ENCODE measurements around the gene CAMK4.

The CAMK4 gene

DNA sequence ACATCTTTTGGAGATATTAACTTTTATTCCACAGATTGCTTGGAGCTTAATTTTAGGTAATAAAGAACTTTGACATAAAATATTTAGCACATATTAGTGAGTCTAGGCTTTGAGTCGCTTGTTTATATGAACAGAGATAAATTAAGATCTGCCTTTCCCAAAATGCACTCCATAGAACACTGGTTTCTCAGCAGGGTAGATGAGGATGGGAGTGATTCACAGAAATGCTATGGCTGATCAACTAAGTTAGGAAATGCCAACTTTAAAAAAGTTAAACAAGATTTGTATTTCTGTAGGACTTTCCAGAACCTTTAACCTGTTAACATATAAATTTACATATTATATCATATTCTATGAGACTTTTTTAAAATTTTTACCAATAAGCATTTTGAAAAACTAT lies 222.9 kb downstream of the CAMK4 start:
- DNase-seq, result no peak

- DNase-seq, result peak; percentile 25
These were observed 223.6 kb downstream of the CAMK4 start for GRCh38 chr5:111447822-111448221.

DNA sequence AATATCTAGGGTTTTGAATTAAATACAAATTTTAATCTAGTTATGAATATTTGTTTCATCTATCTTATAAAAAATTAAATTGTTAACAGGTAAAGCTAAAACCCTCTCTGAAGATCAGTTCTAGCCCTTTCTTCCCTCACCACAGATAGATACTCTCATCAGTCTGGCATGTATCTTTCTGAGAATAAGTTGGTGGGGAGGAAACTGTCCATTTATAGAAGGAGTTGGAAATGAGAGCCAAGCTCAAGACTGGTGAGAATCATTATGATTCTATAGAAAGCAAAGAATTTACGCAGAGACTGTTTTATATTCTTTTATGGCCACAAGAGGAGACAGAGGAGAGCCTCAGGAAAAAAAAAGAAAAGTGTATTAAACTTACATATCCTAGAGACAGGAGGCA lies 229.1 kb downstream of the CAMK4 start:
- DNase-seq, result no peak

GRCh38 chr5:111453747-111454146 lies 229.6 kb downstream of the CAMK4 start:
- no peak for DNase-seq

GRCh38 chr5:111454198-111454622 lies 230.0 kb downstream of the CAMK4 start:
- DNase-seq, result peak; percentile 73

DNA sequence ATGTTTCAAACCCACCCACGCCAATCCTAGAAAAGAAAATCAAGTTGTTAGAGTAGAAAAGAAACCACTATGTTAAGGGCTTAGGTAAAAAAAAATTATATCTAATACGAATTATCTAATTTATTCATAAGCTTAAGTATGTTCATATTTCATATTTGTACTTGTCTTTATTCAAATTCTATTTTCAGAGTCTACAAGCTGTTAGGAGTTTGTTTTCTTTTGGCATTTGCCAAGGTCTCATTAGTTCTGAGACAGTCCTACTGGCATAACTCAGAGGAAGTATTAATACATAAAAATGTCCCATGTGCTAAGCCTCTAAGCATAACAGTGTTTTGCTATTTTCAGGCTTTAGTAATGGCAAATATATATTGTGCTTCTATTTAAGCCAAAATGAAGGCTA lies 230.6 kb downstream of the CAMK4 start:
- no peak for DNase-seq

DNA sequence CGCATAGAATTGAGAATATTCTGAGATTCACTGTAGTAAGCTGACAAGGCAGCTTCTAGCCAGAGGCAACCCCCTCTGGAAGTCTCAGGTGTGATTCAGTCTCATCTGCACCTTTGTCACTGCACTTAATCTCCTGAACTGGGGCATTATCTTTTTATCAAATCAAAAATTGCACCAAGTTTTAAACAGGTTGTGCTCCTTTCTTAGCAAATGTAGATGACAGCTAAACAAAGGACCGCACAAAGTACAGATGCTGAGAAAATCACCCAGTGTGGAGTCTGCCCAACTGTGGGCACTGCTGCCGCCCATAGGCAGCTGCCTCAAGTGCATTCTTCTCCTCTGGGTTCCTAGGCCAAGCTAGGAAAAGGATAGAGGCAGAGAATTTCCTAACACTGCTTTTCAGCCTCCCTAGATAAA lies 237.1 kb downstream of the CAMK4 start:
- no peak for DNase-seq

DNA sequence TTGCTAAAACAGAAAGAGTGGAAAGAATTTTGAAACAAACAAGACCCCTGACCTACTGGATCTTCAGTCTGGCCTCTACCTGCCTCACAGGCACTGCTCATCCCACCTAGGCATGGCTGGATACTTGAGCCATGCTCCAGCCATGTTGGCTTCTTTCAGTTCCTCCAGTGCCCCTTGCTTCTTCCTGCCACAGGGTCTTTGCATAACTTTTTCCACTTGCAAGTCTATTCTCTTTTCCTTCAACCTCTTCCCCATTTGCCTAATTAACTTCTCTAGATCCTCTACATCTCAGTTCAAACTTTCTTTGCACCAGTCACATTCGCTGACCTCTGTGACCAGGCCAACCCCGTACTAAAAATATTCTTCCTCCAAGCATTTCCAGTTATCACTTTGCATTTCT lies 237.8 kb downstream of the CAMK4 start:
- DNase-seq, result no peak

DNA sequence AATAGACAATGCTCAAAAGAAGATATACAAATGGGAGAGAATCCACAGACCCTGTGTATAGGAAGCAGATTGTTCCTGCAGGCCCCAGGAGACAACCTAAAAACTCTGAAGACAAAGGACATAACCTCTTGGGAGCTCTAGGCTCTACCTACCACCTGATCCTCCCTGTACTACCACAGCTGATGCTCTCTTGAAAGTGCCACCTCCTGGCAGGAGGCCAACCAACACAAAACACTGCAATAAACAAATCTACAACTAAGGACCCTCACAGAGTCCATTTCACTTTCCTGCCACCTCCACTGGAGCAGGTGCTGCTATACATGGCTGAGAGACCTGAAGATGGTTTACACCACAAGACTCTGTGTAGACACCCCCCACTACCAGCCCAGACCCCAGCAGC lies 239.1 kb downstream of the CAMK4 start:
- DNase-seq, result no peak

- DNase-seq, result no peak
These were observed 245.2 kb downstream of the CAMK4 start for GRCh38 chr5:111469293-111469896.

- DNase-seq, result no peak
These were observed 245.7 kb downstream of the CAMK4 start for GRCh38 chr5:111469903-111470302.

DNA sequence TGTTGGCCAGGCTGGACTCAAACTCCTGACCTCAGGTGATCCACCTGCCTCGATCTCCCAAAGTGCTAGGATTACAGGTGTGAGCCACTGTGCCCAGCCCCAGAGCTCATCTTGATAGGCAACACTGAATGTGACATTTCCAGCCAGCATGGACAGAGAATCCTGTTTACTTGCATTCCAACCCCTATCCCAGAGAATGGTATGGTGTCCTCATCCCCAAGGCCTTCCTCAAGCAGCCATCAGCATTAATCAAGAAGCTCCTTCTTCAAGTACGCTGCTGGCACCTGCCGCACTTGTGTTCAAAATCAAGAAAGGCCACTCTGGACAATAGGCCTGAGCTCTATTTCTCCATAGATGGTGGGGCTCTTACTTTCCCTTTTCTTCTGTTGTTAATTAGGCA lies 247.9 kb downstream of the CAMK4 start:
- no peak for DNase-seq

GRCh38 chr5:111472579-111472978 lies 248.4 kb downstream of the CAMK4 start:
- no peak for DNase-seq

DNA sequence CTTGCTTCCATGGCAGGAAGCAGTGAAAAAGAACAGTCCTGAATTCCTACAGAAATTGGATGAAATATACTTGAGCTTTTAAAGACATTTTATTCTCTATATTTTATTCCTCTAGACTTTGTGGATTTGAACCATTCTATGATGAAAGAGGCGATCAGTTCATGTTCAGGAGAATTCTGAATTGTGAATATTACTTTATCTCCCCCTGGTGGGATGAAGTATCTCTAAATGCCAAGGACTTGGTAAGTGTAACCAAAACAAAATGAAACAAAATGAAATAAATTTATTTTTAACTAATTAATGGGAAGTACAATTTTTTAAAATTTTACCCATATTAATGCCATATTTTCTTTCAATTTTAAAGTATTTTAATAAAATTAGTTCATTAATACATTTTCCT lies 254.1 kb downstream of the CAMK4 start:
- no peak for DNase-seq

- no peak for DNase-seq
These were observed 254.7 kb downstream of the CAMK4 start for GRCh38 chr5:111478898-111479297.

- DNase-seq, result no peak
These were observed 256.2 kb downstream of the CAMK4 start for GRCh38 chr5:111480346-111480745.

DNA sequence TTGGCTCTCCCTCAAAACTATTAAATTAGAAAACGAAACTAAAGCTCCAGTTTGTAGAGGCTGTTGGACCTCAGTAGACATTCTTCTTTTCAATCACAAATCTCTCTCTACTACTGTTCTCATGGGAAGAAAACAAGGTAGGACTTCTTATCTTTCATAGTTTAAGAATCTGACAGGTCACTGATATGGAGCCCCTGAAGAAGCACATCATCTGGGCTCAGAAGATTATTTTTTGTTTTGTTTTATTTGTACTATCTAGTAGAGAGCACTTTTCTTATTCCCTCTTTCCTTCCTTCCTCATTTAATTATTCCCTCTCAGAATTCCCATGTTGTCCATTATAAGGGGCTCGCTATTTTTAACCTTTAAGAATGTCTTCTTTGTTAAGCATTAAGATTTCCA lies 261.9 kb downstream of the CAMK4 start:
- DNase-seq, result no peak

DNA sequence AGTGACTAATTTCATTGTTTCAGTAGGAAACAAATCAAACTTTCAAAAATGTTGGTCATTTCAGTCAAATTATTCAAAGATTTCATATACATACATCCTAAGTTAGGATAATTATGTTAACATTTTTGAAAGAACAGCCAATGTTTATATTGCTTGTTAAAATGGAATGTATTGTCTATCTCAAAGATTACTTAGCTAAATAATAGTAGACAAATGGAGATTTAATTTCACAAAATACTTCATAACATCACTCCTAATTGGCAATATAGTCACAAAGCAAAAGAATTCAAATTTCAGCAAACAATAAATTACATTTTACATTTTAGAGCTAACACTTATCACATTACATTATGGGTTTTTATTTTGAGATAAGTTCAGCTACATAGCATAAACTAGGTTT lies 262.7 kb downstream of the CAMK4 start:
- DNase-seq, result no peak

DNA sequence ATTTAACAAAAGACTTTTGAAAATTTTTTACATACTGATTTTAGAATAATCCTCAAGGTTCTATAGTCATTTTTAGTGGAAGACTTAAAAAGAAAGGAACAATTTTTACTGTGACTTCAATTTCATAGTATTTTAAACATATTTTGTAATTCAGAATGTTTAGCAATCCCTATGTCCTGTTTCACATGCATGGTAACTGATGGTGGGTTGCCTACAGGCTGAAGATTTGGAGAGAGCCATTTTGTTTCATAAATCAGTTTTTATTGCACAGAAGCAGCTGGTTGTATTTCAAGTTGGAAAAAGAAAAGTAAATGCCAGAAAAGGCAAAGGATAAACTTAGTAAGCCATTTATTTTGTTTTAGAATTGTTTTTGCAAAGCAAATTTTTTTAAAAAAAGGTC lies 264.2 kb downstream of the CAMK4 start:
- no peak for DNase-seq

GRCh38 chr5:111493031-111493430 lies 268.8 kb downstream of the CAMK4 start:
- DNase-seq, result no peak

- no peak for DNase-seq
These were observed 270.3 kb downstream of the CAMK4 start for GRCh38 chr5:111494355-111494999.

DNA sequence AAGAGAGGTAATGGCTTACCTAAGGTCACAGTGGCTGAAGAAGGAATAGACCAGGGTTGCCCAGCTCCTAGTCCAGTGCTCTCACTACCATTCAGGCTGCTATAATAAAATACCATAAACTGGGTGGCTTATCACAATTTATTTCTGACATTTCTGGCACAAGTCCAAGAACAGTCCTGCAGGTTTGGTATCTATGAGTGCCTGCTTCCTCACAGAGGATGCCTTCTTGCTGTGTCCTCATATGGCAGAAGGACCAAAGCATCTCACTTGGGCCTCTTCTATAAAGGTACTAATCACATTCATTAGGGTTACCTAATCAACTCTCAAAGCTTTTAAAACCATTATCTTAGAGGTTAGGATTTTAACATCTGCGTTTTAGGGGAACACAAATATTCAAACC lies 271.0 kb downstream of the CAMK4 start:
- DNase-seq, result no peak

DNA sequence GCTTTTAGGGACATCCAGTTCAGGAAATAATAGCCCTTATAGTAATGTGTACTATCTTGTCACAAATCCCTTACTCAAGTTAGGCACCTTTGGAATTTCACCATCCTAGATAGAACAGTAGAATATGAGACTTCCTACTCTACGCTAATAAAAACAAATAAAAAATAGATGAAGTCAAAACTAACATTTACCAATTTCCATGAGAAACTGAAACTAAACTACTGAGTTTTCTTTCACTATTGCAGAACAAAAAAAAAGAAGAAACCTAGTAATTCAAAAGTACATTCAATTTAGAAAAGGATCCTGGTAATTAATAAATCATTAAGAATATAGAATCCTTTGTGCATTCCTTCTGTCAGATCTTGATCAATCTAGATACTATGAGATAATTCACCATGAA lies 274.2 kb downstream of the CAMK4 start:
- no peak for DNase-seq

DNA sequence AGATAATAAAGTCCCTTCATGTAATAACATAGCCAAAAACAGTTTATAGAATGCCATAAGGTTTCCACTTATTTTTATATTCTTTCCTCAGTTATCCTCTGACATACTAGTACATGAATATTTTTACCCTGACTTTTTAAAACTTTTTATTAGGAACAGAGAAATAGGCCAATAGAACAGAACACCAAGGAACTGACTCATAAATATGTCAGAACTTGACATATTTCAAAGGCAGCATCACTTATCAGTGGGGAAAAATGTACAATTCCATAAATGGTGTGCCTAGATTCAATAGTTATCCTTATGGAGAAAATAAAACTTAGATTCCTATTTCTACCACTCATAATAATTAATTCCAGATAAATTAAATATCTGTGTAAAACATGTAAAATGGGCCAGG lies 278.8 kb downstream of the CAMK4 start:
- no peak for DNase-seq

- no peak for DNase-seq
These were observed 280.9 kb downstream of the CAMK4 start for GRCh38 chr5:111505096-111505495.
